Neural progenitor cell (in vitro differentiated cells): ENCODE results near the gene ZNF133.

Experiments
- EZH2 ChIP-seq: fragments of 200-600 bp; sonication (generic); IDR thresholded peaks from 2 replicates; pipeline ENCODE4 v1.6.1; 2017; ENCODE audit warnings: antibody characterized with exemption, mild to moderate bottlenecking, moderate library complexity
- EZH2phosphoT487 ChIP-seq: fragments of 200-600 bp; sonication (generic); IDR thresholded peaks from 2 replicates; pipeline ENCODE4 v1.6.1; 2017; ENCODE audit warnings: antibody characterized with exemption
- TF ChIP-seq, protein P1 (sequence below): fragments of 200-600 bp; sonication (generic); IDR thresholded peaks from 2 replicates; pipeline ENCODE4 v1.5.1; 2017; ENCODE audit warnings: antibody characterized with exemption, mild to moderate bottlenecking

DNA sequence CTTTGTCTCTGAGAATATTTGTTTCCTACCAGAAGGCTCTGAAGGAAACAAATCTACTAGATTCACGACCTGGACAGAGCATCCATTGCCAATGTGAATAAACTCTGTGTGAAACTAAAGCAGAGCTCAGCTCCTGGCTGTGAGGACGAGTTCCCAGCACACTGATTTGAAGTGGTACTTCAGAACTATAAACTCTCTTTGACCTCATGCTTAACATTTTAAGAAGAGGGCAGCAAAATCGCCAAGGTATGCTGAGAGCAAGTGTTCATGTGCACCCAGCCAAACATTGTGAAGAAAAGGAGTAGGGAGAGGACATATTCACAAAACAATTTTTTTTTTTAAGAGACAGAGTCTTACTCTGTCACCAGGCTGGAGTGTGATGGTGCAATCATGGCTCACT lies 33.7 kb upstream of the ZNF133 start:
- TF ChIP-seq, protein P1, sequence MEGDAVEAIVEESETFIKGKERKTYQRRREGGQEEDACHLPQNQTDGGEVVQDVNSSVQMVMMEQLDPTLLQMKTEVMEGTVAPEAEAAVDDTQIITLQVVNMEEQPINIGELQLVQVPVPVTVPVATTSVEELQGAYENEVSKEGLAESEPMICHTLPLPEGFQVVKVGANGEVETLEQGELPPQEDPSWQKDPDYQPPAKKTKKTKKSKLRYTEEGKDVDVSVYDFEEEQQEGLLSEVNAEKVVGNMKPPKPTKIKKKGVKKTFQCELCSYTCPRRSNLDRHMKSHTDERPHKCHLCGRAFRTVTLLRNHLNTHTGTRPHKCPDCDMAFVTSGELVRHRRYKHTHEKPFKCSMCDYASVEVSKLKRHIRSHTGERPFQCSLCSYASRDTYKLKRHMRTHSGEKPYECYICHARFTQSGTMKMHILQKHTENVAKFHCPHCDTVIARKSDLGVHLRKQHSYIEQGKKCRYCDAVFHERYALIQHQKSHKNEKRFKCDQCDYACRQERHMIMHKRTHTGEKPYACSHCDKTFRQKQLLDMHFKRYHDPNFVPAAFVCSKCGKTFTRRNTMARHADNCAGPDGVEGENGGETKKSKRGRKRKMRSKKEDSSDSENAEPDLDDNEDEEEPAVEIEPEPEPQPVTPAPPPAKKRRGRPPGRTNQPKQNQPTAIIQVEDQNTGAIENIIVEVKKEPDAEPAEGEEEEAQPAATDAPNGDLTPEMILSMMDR = no peak
- TF ChIP-seq EZH2phosphoT487 = no peak
- TF ChIP-seq EZH2 = no peak
